Measurements from ENCODE around the gene HDAC4. TPM values are rescaled to one million over a fixed set of nuclear protein-coding genes. Genes with fewer than 3 reads are reported as not detected.

The HDAC4 gene
- total and polyA plus RNA-seq, 2 of the 8 experiments (the other 6 are each of a cell fraction or from before 2014, with no cell fraction given), result 15.4 to 31.5 TPM

- TF ChIP-seq JUN (IDR thresholded peaks at IDR 0.05; ENCODE audit: low read depth, low read length), result no peak
- TF ChIP-seq GTF2F1 (IDR thresholded peaks at IDR 0.05; ENCODE audit: borderline replicate concordance, low read depth, low read length), result no peak
- TF ChIP-seq CTCF (IDR thresholded peaks at IDR 0.05; ENCODE audit: control extremely low read depth in 1 of 3, insufficient read depth in 1 of 3, low read depth in 1 of 3, low read length in 3 of 3), result no peak
- no peak for TF ChIP-seq POU5F1 (IDR thresholded peaks at IDR 0.05; ENCODE audit: low read depth, low read length)
- TF ChIP-seq CHD1 (IDR thresholded peaks at IDR 0.05; ENCODE audit: low read depth, low read length), result no peak
Measured at GRCh38 chr2:239398521-239398921, 2.3 kb downstream of the HDAC4 start (continued).

All from H1 (cell line).